NCI-H1105 (cell line): ENCODE data around the gene SLC22A1.
"Not testable (repeated sequence)": the region's sequence is repeated elsewhere in the genome, so short reads cannot be mapped to it uniquely, and the experiment has no call there.

Source experiments
- DNase-seq: peaks from one replicate; lab custom pipeline; 2025; lab: John Stamatoyannopoulos, UW

Gene SLC22A1

GRCh38 chr6:160093946-160094345 is 27.7 kb upstream of the SLC22A1 start:
- no peak for DNase-seq

GRCh38 chr6:160095146-160095845 is 26.3 kb upstream of the SLC22A1 start:
- DNase-seq, result no peak

- no peak for DNase-seq
Measured at GRCh38 chr6:160101277-160102205, 20.1 kb upstream of the SLC22A1 start.

GRCh38 chr6:160102399-160102798 is 19.2 kb upstream of the SLC22A1 start:
- no peak for DNase-seq

GRCh38 chr6:160102956-160103824 is 18.4 kb upstream of the SLC22A1 start:
- peak; percentile 4 for DNase-seq

- DNase-seq, result no peak
Measured at GRCh38 chr6:160103825-160104100, 17.9 kb upstream of the SLC22A1 start.

- DNase-seq, result no peak
Measured at GRCh38 chr6:160104821-160105517, 16.6 kb upstream of the SLC22A1 start.

GRCh38 chr6:160106010-160106409 is 15.6 kb upstream of the SLC22A1 start:
- no peak for DNase-seq

GRCh38 chr6:160106701-160107100 is 14.9 kb upstream of the SLC22A1 start:
- DNase-seq, result no peak

GRCh38 chr6:160108077-160108476 is 13.5 kb upstream of the SLC22A1 start:
- no peak for DNase-seq

GRCh38 chr6:160110586-160111123 is 11.0 kb upstream of the SLC22A1 start:
- no peak for DNase-seq

- DNase-seq, result no peak
Measured at GRCh38 chr6:160111806-160112205, 9.8 kb upstream of the SLC22A1 start.

GRCh38 chr6:160112628-160113299 is 8.9 kb upstream of the SLC22A1 start:
- no peak for DNase-seq

GRCh38 chr6:160114536-160114935 is 7.1 kb upstream of the SLC22A1 start:
- DNase-seq, result not testable (repeated sequence)

GRCh38 chr6:160115421-160115820 is 6.2 kb upstream of the SLC22A1 start:
- DNase-seq, result no peak

GRCh38 chr6:160116411-160116810 is 5.2 kb upstream of the SLC22A1 start:
- no peak for DNase-seq

- no peak for DNase-seq
Measured at GRCh38 chr6:160117137-160117536, 4.5 kb upstream of the SLC22A1 start.

GRCh38 chr6:160118620-160119229 is 2.9 kb upstream of the SLC22A1 start:
- DNase-seq, result no peak

- no peak for DNase-seq
Measured at GRCh38 chr6:160120087-160120486, 1.5 kb upstream of the SLC22A1 start.

GRCh38 chr6:160121981-160122380 is 366 bp downstream of the SLC22A1 start:
- no peak for DNase-seq

- DNase-seq, result no peak
Measured at GRCh38 chr6:160122744-160123143, 1.1 kb downstream of the SLC22A1 start.
